IMR-90 (cell line): ENCODE measurements around the gene RRP15. TPM values are rescaled to one million over a fixed set of nuclear protein-coding genes. Genes with fewer than 3 reads are reported as not detected.
A peak's percentile ranks its signal among the peaks of the same experiment; 100 is the strongest.

ENCODE experiments used
- ATAC-seq: fragments of 200-7000 bp; cut with Tn5 transposase; 2 replicates; pipeline ENCODE4 v1.9.1; 2020; ENCODE audit warnings: low read depth, mild to moderate bottlenecking, moderate library complexity
- BruUV-seq: library from RNA; stranded (reverse); fragments of 400-500 nt; replicated peaks from 2 replicates; lab custom pipeline; 2021; lab: Mats Ljungman, UMichigan
- CTCF ChIA-PET: fragments of 300-600 bp; formaldehyde crosslinking; extraction: SDS; loops from one replicate; lab custom pipeline; 2021; ENCODE audit warnings: antibody characterized with exemption; lab: Yijun Ruan, JAX
- POLR2A ChIA-PET: fragments of 300-600 bp; sonication (Branson Sonifier 250); formaldehyde crosslinking; loops from one replicate; lab custom pipeline; 2022; ENCODE audit warnings: antibody characterized with exemption; ENCODE audit not compliant: unreplicated experiment; lab: Charles Lee
- DNase-seq: peaks from one replicate; pipeline ENCODE4 v3.0.0; 2013
- H2AFZ ChIP-seq: replicated peaks from 2 replicates; pipeline ENCODE3; 2013; ENCODE audit warnings: low read length, mild to moderate bottlenecking; ENCODE audit not compliant: poor library complexity
- H2AK5ac ChIP-seq: 2 replicates; pipeline ENCODE4 v1.6.1; 2013; ENCODE audit warnings: low read depth, low read length, inconsistent platforms
- H2AK9ac ChIP-seq: replicated peaks from 2 replicates; pipeline ENCODE3; 2013; ENCODE audit warnings: mild to moderate bottlenecking, low read depth, low read length, moderate library complexity; ENCODE audit not compliant: poor library complexity
- H2BK120ac ChIP-seq: 2 replicates; pipeline ENCODE4 v1.6.1; 2013; ENCODE audit warnings: low read depth, low read length, inconsistent platforms
- H2BK15ac ChIP-seq: 3 replicates; pipeline ENCODE4 v1.6.1; 2013; ENCODE audit warnings: low read depth, low read length, inconsistent platforms
- H2BK20ac ChIP-seq: 2 replicates; pipeline ENCODE4 v1.6.1; 2013; ENCODE audit warnings: low read depth, mild to moderate bottlenecking, inconsistent platforms, low read length, moderate library complexity
- H2BK5ac ChIP-seq: 2 replicates; pipeline ENCODE4 v1.6.1; 2013; ENCODE audit warnings: mild to moderate bottlenecking, low read depth, low read length, inconsistent platforms; ENCODE audit not compliant: poor library complexity, severe bottlenecking
- H3K14ac ChIP-seq: replicated peaks from 2 replicates; pipeline ENCODE4 v1.6.1; 2013; ENCODE audit warnings: low read depth, low read length, inconsistent platforms
- H3K18ac ChIP-seq: 2 replicates; pipeline ENCODE4 v1.6.1; 2013; ENCODE audit warnings: low read depth, low read length, control low read depth
- H3K23ac ChIP-seq: 2 replicates; pipeline ENCODE4 v1.6.1; 2013; ENCODE audit warnings: low read depth, low read length, inconsistent platforms
- H3K27ac ChIP-seq: 2 replicates; pipeline ENCODE4 v1.5.1; 2013; ENCODE audit warnings: mild to moderate bottlenecking, control low read depth, low read length; ENCODE audit not compliant: insufficient read depth
- H3K27me3 ChIP-seq: 2 replicates; pipeline ENCODE4 v1.6.1; 2013; ENCODE audit warnings: low read length; ENCODE audit not compliant: control insufficient read depth, insufficient read depth
- H3K36me3 ChIP-seq: 2 replicates; pipeline ENCODE4 v1.6.1; 2013; ENCODE audit warnings: low read length, mixed read lengths; ENCODE audit not compliant: control insufficient read depth, insufficient read depth
- H3K4ac ChIP-seq: 2 replicates; pipeline ENCODE4 v1.6.1; 2013; ENCODE audit warnings: low read depth, low read length, inconsistent platforms
- H3K4me1 ChIP-seq: 2 replicates; pipeline ENCODE4 v1.6.1; 2013; ENCODE audit warnings: low read length, mixed read lengths; ENCODE audit not compliant: control insufficient read depth, insufficient read depth
- H3K4me2 ChIP-seq: 2 replicates; pipeline ENCODE4 v1.6.1; 2013; ENCODE audit warnings: low read depth, mild to moderate bottlenecking, control low read depth, low read length, moderate library complexity
- H3K4me3 ChIP-seq: 2 replicates; pipeline ENCODE4 v1.5.1; 2013; ENCODE audit warnings: low read depth, mild to moderate bottlenecking, control low read depth, low read length, moderate library complexity; ENCODE audit not compliant: insufficient read depth
- H3K56ac ChIP-seq: 2 replicates; pipeline ENCODE4 v1.6.1; 2013; ENCODE audit warnings: low read length, inconsistent platforms; ENCODE audit not compliant: insufficient read depth; ENCODE audit errors: extremely low read depth
- H3K79me1 ChIP-seq, 2 experiments: 2 replicates each; pipeline ENCODE4 v1.6.1; 2013; ENCODE audit warnings: low read length in 2 of 2, inconsistent platforms in 1 of 2, low read depth in 1 of 2
- H3K9ac ChIP-seq: 2 replicates; pipeline ENCODE4 v1.6.1; 2013; ENCODE audit warnings: low read depth, low read length, control low read depth
- H3K9me1 ChIP-seq: 2 replicates; pipeline ENCODE4 v1.6.1; 2013; ENCODE audit warnings: low read length, inconsistent platforms; ENCODE audit not compliant: insufficient read depth
- H3K9me3 ChIP-seq: 2 replicates; pipeline ENCODE4 v1.6.1; 2013; ENCODE audit warnings: low read length; ENCODE audit not compliant: control insufficient read depth, insufficient read depth
- H4K20me1 ChIP-seq: 2 replicates; pipeline ENCODE4 v1.6.1; 2013; ENCODE audit warnings: low read length, inconsistent platforms; ENCODE audit not compliant: insufficient read depth
- H4K5ac ChIP-seq: 2 replicates; pipeline ENCODE4 v1.6.1; 2013; ENCODE audit warnings: mild to moderate bottlenecking, low read depth, low read length, control low read depth
- H4K8ac ChIP-seq, 2 experiments: 2 replicates each; pipeline ENCODE4 v1.6.1; 2013; ENCODE audit warnings: low read depth in 2 of 2, low read length in 2 of 2, control low read depth in 1 of 2, inconsistent platforms in 1 of 2
- H4K91ac ChIP-seq: 2 replicates; pipeline ENCODE4 v1.6.1; 2013; ENCODE audit warnings: low read depth, low read length, inconsistent platforms; ENCODE audit not compliant: insufficient read depth
- BHLHE40 ChIP-seq: fragments of 150-350 bp; IDR thresholded peaks from 2 replicates; pipeline ENCODE4 v1.6.1; 2016; ENCODE audit warnings: mild to moderate bottlenecking, low read depth, low read length
- CEBPB ChIP-seq: IDR thresholded peaks from 2 replicates; pipeline ENCODE4 v1.6.1; 2012; ENCODE audit warnings: low read depth, low read length, improper control_type of control experiment
- CHD1 ChIP-seq: IDR thresholded peaks from 2 replicates; pipeline ENCODE4 v1.6.1; 2012; ENCODE audit warnings: low read depth, low read length, improper control_type of control experiment
- CTCF ChIP-seq: conservative IDR thresholded peaks from 2 replicates; pipeline ENCODE4 v1.5.1; 2012; ENCODE audit warnings: mild to moderate bottlenecking, low read depth, low read length, improper control_type of control experiment
- ELK1 ChIP-seq: fragments of 150-350 bp; IDR thresholded peaks from 2 replicates; pipeline ENCODE4 v1.6.1; 2016; ENCODE audit warnings: low read depth, mild to moderate bottlenecking, low read length, moderate library complexity, borderline replicate concordance
- FOS ChIP-seq: fragments of 150-350 bp; IDR thresholded peaks from 2 replicates; pipeline ENCODE4 v1.6.1; 2016; ENCODE audit warnings: low read depth, low read length
- MAFK ChIP-seq: IDR thresholded peaks from 2 replicates; pipeline ENCODE4 v1.6.1; 2012; ENCODE audit warnings: low read depth, low read length, improper control_type of control experiment
- MAZ ChIP-seq: IDR thresholded peaks from 2 replicates; pipeline ENCODE4 v1.6.1; 2012; ENCODE audit warnings: low read depth, mild to moderate bottlenecking, low read length, improper control_type of control experiment, moderate library complexity, borderline replicate concordance
- MXI1 ChIP-seq: IDR thresholded peaks from 2 replicates; pipeline ENCODE4 v1.6.1; 2012; ENCODE audit warnings: low read depth, mild to moderate bottlenecking, low read length, moderate library complexity, borderline replicate concordance
- NFE2L2 ChIP-seq: fragments of 150-350 bp; IDR thresholded peaks from 2 replicates; pipeline ENCODE4 v1.6.1; 2016; ENCODE audit warnings: low read depth, mild to moderate bottlenecking, low read length
- POLR2A ChIP-seq: IDR thresholded peaks from 2 replicates; pipeline ENCODE4 v1.6.1; 2012; ENCODE audit warnings: mild to moderate bottlenecking, low read depth, low read length
- RAD21 ChIP-seq: IDR thresholded peaks from 2 replicates; pipeline ENCODE4 v1.6.1; 2012; ENCODE audit warnings: low read length, improper control_type of control experiment
- RCOR1 ChIP-seq: IDR thresholded peaks from 2 replicates; pipeline ENCODE4 v1.6.1; 2012; ENCODE audit warnings: mild to moderate bottlenecking, low read length, improper control_type of control experiment; ENCODE audit not compliant: insufficient replicate concordance
- RFX5 ChIP-seq: IDR thresholded peaks from 2 replicates; pipeline ENCODE4 v1.8.0; 2012; ENCODE audit warnings: low read depth, mild to moderate bottlenecking, low read length, moderate library complexity
- SMC3 ChIP-seq: fragments of 150-350 bp; IDR thresholded peaks from 2 replicates; pipeline ENCODE4 v1.6.1; 2016; ENCODE audit warnings: low read depth, mild to moderate bottlenecking, antibody characterized with exemption, low read length, moderate library complexity
- USF2 ChIP-seq: fragments of 150-350 bp; IDR thresholded peaks from 2 replicates; pipeline ENCODE4 v1.6.1; 2017; ENCODE audit warnings: mild to moderate bottlenecking, antibody characterized with exemption, low read length, low read depth
- WGBS, 2 experiments: methylation state at CpG; one replicate each; pipeline versions ENCODE4 v1.1.5 to v1.1.7; 2013; ENCODE audit warnings: missing lambda C conversion rate in 2 of 2; ENCODE audit not compliant: insufficient read length in 1 of 2; ENCODE audit errors: extremely low coverage in 2 of 2; 5-methylcytosine and 5-hydroxymethylcytosine counted together
- dilution Hi-C: fragments of 300-500 bp; cut with HindIII; formaldehyde crosslinking; loops from one replicate; pipeline ENCODE4 v1.14.3; 2018; ENCODE audit warnings: low sequenced_read_pairs; ENCODE audit not compliant: unreplicated experiment
- in situ Hi-C: fragments of 300-500 bp; cut with MboI; formaldehyde crosslinking; loops from 3 replicates; pipeline ENCODE4 v1.14.3; 2019; ENCODE audit warnings: low sequenced_read_pairs, inconsistent platforms, mixed read lengths
- intact Hi-C: fragments of 100-400 bp; cut with micrococcal nuclease; formaldehyde crosslinking; loops from 2 replicates; pipeline ENCODE4 v1.10.0; 2022
- polyA plus RNA-seq, 3 experiments: library from polyadenylated mRNA; depleted of rRNA; stranded (reverse); fragments of >200 nt; gene quantifications; 2 replicates each; pipeline ENCODE4 v1.2.3, GENCODE V29; 2012; ENCODE audit warnings: low replicate concordance in 1 of 3
- total RNA-seq: library from RNA; depleted of rRNA; stranded (reverse); fragments of >200 nt; gene quantifications from 2 replicates; pipeline ENCODE4 v1.2.3, GENCODE V29; 2012

RRP15 gene
- total and polyA plus RNA-seq, 2 of the 4 experiments (the other 2 are of a cell fraction) = 3.1 to 4.1 TPM

- no CpG with 5 or more reads among the region's 1 CpG for WGBS, 2 experiments
- dilution Hi-C loops (no loop called here), in situ Hi-C loops (no loop called here), intact Hi-C loops (loop anchor here (2.0 to 10.0 kb wide), 3 partner anchors 727 to 1075 kb away; no protein-coding TSS in a partner anchor)
- Histone ChIP-seq H2AK9ac (no peak overlapping the region), H4K8ac (no peak overlapping the region), H2BK15ac (no peak overlapping the region), H3K36me3 (no peaks in the 10 kb centered on the region), H3K27ac (no peak overlapping the region), H3K4me1 (0 out of 2 replicates have a peak, but pooled peaks cover 2% of the 10 kb centered on the region), H2BK120ac (no peak overlapping the region), H3K23ac (no peak overlapping the region), H3K79me1 (no peaks in the 10 kb centered on the region), H3K56ac (no peak overlapping the region), H4K20me1 (no peaks in the 10 kb centered on the region), H4K5ac (no peak overlapping the region), H2AK5ac (no peak overlapping the region), H3K27me3 (no peaks in the 10 kb centered on the region), H3K9me1 (no peaks in the 10 kb centered on the region; the same call in 1 of the 2 replicates), H2BK5ac (no peak overlapping the region), H3K4ac (no peak overlapping the region), H3K4me2 (no peak overlapping the region), H3K9me3 (no peaks in the 10 kb centered on the region), H3K14ac (no peak overlapping the region), H2AFZ (no peak overlapping the region), H3K18ac (no peak overlapping the region), H3K4me3 (no peak overlapping the region), H3K9ac (no peak overlapping the region), H2BK20ac (no peak overlapping the region), H4K91ac (no peak overlapping the region)
- TF ChIP-seq CEBPB (no peak), ELK1 (no peak), BHLHE40 (no peak), USF2 (no peak), FOS (no peak), NFE2L2 (no peak), RFX5 (no peak), SMC3 (peak; percentile 81), RAD21 (peak; percentile 74), POLR2A (no peak), MXI1 (no peak), MAZ (no peak), CTCF (peak; percentile 72), CHD1 (no peak), RCOR1 (no peak), MAFK (no peak)
- ChIA-PET CTCF (interaction anchor here (0.7 to 1.0 kb wide), 4 partner anchors 728 to 1462 kb away, joined by 3 to 4 read pairs (median 3); no protein-coding TSS in a partner anchor), POLR2A (no interaction called here)
- peak; percentile 70; the same call in 1 of the 2 replicates for ATAC-seq
- BruUV-seq = no TSS peak
- peak; percentile 62 for DNase-seq
Observed at GRCh38 chr1:218339267-218339831, 54.3 kb downstream of the RRP15 start.
